Karpas-422 (cell line): ENCODE data around the gene GAS2L3. TPM values are rescaled to one million over a fixed set of nuclear protein-coding genes. Genes with fewer than 3 reads are reported as not detected.

Source experiments
- DNase-seq: peaks from one replicate; pipeline ENCODE4 v3.0.0-alpha.2; 2015
- H2AFZ ChIP-seq: fragments of 200-600 bp; sonication (generic); 2 replicates; pipeline ENCODE4 v1.6.1; 2014; ENCODE audit warnings: antibody characterized with exemption, low read length, mixed read lengths
- H3K27ac ChIP-seq: fragments of 200-600 bp; sonication (generic); 2 replicates; pipeline ENCODE4 v1.5.1; 2014; ENCODE audit warnings: mild to moderate bottlenecking, low read length, moderate library complexity
- H3K27me3 ChIP-seq: fragments of 200-600 bp; sonication (generic); 2 replicates; pipeline ENCODE4 v1.6.1; 2014; ENCODE audit warnings: low read length, mixed read lengths
- H3K36me3 ChIP-seq: fragments of 200-600 bp; sonication (generic); 2 replicates; pipeline ENCODE4 v1.6.1; 2014; ENCODE audit warnings: low read length, mixed read lengths; ENCODE audit not compliant: insufficient read depth
- H3K4me1 ChIP-seq: fragments of 200-600 bp; sonication (generic); 2 replicates; pipeline ENCODE4 v1.6.1; 2014; ENCODE audit warnings: mild to moderate bottlenecking, low read length, mixed read lengths
- H3K4me2 ChIP-seq: fragments of 200-600 bp; sonication (generic); 2 replicates; pipeline ENCODE4 v1.6.1; 2014; ENCODE audit warnings: low read length, low read depth, mild to moderate bottlenecking; ENCODE audit not compliant: poor library complexity, severe bottlenecking
- H3K4me3 ChIP-seq: fragments of 200-600 bp; sonication (generic); 2 replicates; pipeline ENCODE4 v1.5.1; 2014; ENCODE audit warnings: mild to moderate bottlenecking, antibody characterized with exemption, low read length, mixed read lengths
- H3K79me2 ChIP-seq: fragments of 200-600 bp; sonication (generic); 2 replicates; pipeline ENCODE4 v1.6.1; 2014; ENCODE audit warnings: mild to moderate bottlenecking, low read length, mixed read lengths
- H3K9ac ChIP-seq: fragments of 200-600 bp; sonication (generic); 2 replicates; pipeline ENCODE4 v1.6.0; 2014; ENCODE audit warnings: low read length
- H3K9me2 ChIP-seq: fragments of 200-600 bp; sonication (generic), shearing (Covaris generic); replicated peaks from 2 replicates; pipeline ENCODE4 v1.6.0; 2014; ENCODE audit warnings: mild to moderate bottlenecking, low read length, moderate library complexity; ENCODE audit not compliant: insufficient read depth
- H3K9me3 ChIP-seq: fragments of 300-700, 200-600 bp; sonication (generic); 2 replicates; pipeline ENCODE4 v1.6.1; 2014; ENCODE audit warnings: low read length, mixed read lengths
- H4K20me1 ChIP-seq: fragments of 200-600 bp; sonication (generic); 2 replicates; pipeline ENCODE4 v1.6.1; 2014; ENCODE audit warnings: mild to moderate bottlenecking, antibody characterized with exemption, low read length, low read depth; ENCODE audit not compliant: insufficient read depth
- small RNA-seq: library from RNA; depleted of rRNA; stranded (forward); fragments of <200 nt; gene quantifications from one replicate; pipeline ENCODE3, GENCODE V24; 2014
- total RNA-seq: library from RNA; depleted of rRNA; stranded (reverse); fragments of >200 nt; shearing (Covaris generic); gene quantifications from 2 replicates; pipeline ENCODE4 v1.2.3, GENCODE V29; 2014; ENCODE audit warnings: low replicate concordance; rRNA removed

Gene GAS2L3
- total RNA-seq, 1 experiment from 2014 or later = 5.7 TPM

- H3K36me3 ChIP-seq = no peaks in the 10 kb centered on the region
- H3K9ac ChIP-seq = no peak overlapping the region
- H3K79me2 ChIP-seq = no peaks in the 10 kb centered on the region
- no peak overlapping the region for H2AFZ ChIP-seq
- H4K20me1 ChIP-seq = no peaks in the 10 kb centered on the region
- no peaks in the 10 kb centered on the region for H3K9me3 ChIP-seq
- H3K4me3 ChIP-seq = no peak overlapping the region
- no peaks in the 10 kb centered on the region for H3K4me1 ChIP-seq
- H3K4me2 ChIP-seq = no peak overlapping the region
- no peaks in the 10 kb centered on the region for H3K9me2 ChIP-seq
- H3K27ac ChIP-seq = no peak overlapping the region
- DNase-seq = no peak
- H3K27me3 ChIP-seq = no peaks in the 10 kb centered on the region
Observed at GRCh38 chr12:100674036-100674888, 100.8 kb downstream of the GAS2L3 start.

Small RNA genes within 50 kb of the gene (small RNA-seq; reads per million reads assigned to genes)
- gene AC010200.2 = not detected

Other genes with a start within 250 kb of the GAS2L3 start
- 0.15 TPM in 1 of 2 replicates, not detected in the other for gene SLC17A8, start 216.6 kb upstream of the GAS2L3 start, total RNA-seq
- gene NR1H4, start 99.8 kb upstream of the GAS2L3 start, total RNA-seq = not detected in 2 replicates
- not detected in 2 replicates for gene ANO4, start 221.1 kb downstream of the GAS2L3 start, total RNA-seq